ENCODE results near the gene PTCD1.

PTCD1 gene

DNA sequence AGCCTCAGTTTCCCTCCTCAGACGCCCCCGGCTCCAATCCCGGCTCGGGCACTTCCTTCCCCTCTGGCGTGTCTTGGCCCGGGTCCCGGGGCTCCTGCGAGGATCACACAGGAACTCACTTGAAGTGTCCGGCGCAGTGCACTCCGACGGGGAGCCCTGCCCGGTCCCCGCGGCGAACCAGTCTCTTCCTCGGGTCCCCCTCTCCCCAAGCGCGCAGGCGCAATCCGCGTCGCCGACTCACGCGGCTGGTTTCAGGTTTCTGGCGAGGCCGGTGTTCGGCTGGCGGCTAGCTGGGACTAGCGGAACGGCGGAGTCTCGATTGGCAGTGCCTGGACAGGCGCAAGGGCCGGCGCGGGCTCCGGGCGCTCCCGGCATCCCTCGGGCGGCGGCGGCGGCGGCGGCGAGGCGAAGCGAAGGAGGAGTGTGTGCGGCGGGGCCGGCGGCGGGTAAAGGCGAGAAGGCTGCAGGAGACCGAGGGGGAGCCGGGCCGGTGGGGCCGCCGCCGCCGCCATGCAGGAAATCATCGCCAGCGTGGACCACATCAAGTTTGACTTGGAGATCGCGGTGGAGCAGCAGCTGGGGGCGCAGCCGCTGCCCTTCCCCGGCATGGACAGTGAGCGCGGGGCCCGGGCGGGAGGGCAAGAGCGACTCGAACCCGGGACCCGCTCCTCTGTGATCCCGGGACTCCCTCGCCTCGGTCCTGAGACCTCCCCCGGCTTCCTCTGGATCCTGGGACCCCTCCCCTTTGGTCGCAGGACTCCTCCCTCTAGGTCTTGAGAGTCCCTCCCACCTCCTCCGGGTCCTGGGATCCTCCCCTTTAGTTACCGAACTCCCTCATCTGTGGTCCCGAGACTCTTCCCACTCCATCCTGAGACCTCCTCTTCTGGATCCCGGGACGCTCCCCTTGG is at the start of gene PTCD1, which contains the start of gene CPSF4:
PTCD1 (minus strand) TSS at position 226 of the 908 bp plus-strand sequence. CDS start 3,556 bp downstream, outside the sequence.
CPSF4 (plus strand) TSS at position 371 of the 908 bp plus-strand sequence; CDS start at position 511, 140 bp downstream.
- peak within 1 kb of the TSS; percentile 98 for H3K27ac Mint-ChIP-seq (ENCODE audit: low read depth)
- ATAC-seq (replicated peaks; ENCODE audit: extremely low read depth, poor library complexity, severe bottlenecking) (peak; percentile 76), DNase-seq (ENCODE audit: low spot score in 2 of 2) (peak; percentile 74 to 76)
- H3K9me3 Mint-ChIP-seq, result no peaks in the 10 kb centered on the region
- H3K4me1 Mint-ChIP-seq, result peaks cover 41% of the 10 kb centered on the region
- H3K27me3 Mint-ChIP-seq, result no peaks in the 10 kb centered on the region
- peak within 1 kb of the TSS; percentile 99 for H3K4me3 Mint-ChIP-seq
- peaks cover 18% of the 10 kb centered on the region for H3K36me3 Mint-ChIP-seq (ENCODE audit: insufficient read depth)

- no peak for ATAC-seq (replicated peaks; ENCODE audit: extremely low read depth, poor library complexity, severe bottlenecking)
- Mint-ChIP-seq H3K27ac (ENCODE audit: low read depth) (no peak overlapping the region), H3K4me3 (no peak overlapping the region)
Observed at GRCh38 chr7:99485094-99485493, 46.5 kb upstream of the PTCD1 start.

DNA sequence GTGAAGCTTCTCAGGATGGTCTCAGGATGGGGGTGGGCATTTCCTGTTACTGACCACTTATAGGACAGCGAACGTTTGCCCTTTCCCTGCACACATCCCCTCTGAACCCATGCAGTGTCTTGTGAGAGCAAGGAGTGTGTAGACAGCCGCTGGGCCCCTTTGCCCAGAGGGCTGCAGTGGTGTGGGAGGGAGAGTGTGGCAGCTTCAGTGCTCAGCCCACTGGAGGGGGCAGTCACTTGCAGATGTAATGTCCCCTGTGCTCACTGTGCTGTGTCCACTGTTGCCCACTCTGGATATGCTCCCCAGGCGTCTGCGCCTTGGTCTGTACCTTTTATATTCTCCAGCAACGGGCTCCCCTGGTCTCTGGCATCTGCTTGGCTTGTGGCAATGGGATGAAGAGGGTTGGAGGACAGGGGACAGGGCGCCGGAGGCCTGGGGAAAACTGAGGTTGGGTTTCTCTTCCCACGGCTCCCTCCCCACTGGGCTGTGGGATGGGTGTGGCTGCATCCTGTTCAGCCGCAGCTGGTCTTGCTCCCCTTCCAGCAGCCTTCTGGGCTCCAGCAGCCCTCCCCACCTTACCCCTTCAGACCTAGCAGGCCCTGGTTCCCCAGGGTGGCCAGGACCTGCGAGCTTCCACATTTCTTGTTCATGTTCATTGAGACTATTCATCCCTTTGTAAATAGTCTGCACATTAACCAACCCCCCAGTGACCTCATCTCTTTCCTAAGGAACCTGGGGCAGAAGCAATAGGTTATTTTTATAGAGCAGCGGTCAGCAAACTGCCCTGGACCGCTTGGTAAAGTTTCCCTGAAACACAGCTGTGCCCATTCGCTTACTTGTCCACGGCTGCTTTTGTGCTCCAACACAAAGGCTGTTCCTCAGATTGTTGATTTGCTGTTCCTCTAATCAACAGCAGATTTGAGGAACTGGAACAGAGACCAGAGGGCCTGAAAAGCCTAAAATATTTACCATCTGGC is 40.2 kb upstream of the PTCD1 start:
- Mint-ChIP-seq H3K4me3 (peak overlapping the region; percentile 40), H3K9me3 (no peaks in the 10 kb centered on the region), H3K27ac (ENCODE audit: low read depth) (peak overlapping the region; percentile 72), H3K4me1 (peaks cover 22% of the 10 kb centered on the region), H3K36me3 (ENCODE audit: insufficient read depth) (peaks cover 22% of the 10 kb centered on the region), H3K27me3 (no peaks in the 10 kb centered on the region)
- ATAC-seq (replicated peaks; ENCODE audit: extremely low read depth, poor library complexity, severe bottlenecking) (no peak), DNase-seq (ENCODE audit: low spot score in 2 of 2) (no peak)

More at GRCh38 chr7:99485094-99485493, 46.5 kb upstream of the PTCD1 start:
- H3K4me1 Mint-ChIP-seq, result peaks cover 6% of the 10 kb centered on the region
- H3K9me3 Mint-ChIP-seq, result no peaks in the 10 kb centered on the region
- no peak for DNase-seq (ENCODE audit: low spot score in 2 of 2)
- peaks cover 25% of the 10 kb centered on the region for H3K36me3 Mint-ChIP-seq (ENCODE audit: insufficient read depth)
- H3K27me3 Mint-ChIP-seq, result no peaks in the 10 kb centered on the region

DNA sequence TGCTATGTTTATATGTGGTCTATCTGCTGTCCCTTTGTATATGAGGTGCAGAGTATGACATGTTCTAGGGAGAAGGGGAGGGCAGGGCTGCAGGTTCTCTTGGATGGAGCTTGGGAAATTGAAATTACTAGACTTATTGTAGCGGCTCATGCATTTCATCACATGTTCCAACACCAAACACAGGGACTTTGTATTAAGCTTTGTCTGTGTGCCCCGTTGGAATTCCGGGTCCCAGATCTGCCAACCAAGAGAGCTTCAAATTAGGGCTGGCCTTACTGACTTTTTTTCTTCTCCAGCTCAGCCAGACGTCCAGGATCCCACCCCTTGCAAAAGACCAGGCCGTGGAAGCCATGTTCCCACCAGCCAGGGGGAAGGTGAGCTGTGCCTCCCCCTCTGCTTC is 37.5 kb upstream of the PTCD1 start:
- Mint-ChIP-seq H3K4me1 (peaks cover 40% of the 10 kb centered on the region), H3K27me3 (no peaks in the 10 kb centered on the region), H3K9me3 (no peaks in the 10 kb centered on the region), H3K27ac (ENCODE audit: low read depth) (no peak overlapping the region), H3K4me3 (no peak overlapping the region), H3K36me3 (ENCODE audit: insufficient read depth) (peaks cover 21% of the 10 kb centered on the region)
- no peak for DNase-seq (ENCODE audit: low spot score in 2 of 2)
- no peak for ATAC-seq (replicated peaks; ENCODE audit: extremely low read depth, poor library complexity, severe bottlenecking)

DNA sequence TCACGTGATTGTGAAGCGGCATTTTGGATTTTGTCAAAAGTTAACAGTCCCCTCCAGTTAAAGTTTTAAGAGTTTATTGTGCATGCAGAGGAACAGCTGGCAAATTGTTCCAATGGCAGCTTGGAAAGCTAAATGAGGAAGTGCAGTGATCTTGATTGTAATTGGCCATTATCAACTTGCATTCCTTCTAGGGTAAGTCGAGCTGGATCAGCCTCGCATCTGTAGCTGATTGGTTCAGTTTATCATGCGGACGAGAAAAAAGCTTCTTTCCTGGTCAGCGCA is 34.7 kb upstream of the PTCD1 start:
- Mint-ChIP-seq H3K9me3 (no peaks in the 10 kb centered on the region), H3K4me3 (peak overlapping the region; percentile 96), H3K4me1 (peaks cover 28% of the 10 kb centered on the region), H3K36me3 (ENCODE audit: insufficient read depth) (peaks cover 16% of the 10 kb centered on the region), H3K27ac (ENCODE audit: low read depth) (peak overlapping the region; percentile 90), H3K27me3 (no peaks in the 10 kb centered on the region)
- no peak for ATAC-seq (replicated peaks; ENCODE audit: extremely low read depth, poor library complexity, severe bottlenecking)
- DNase-seq (ENCODE audit: low spot score in 2 of 2), result no peak

GRCh38 chr7:99472561-99473314 is 34.1 kb upstream of the PTCD1 start, which contains the start of gene ZNF789:
TSS of gene ZNF789 (plus strand) at chr7:99472890. CDS start at chr7:99476457, 3,567 bp downstream.
- no peaks in the 10 kb centered on the region for H3K27me3 Mint-ChIP-seq
- peaks cover 15% of the 10 kb centered on the region for H3K36me3 Mint-ChIP-seq (ENCODE audit: insufficient read depth)
- DNase-seq (ENCODE audit: low spot score in 2 of 2), result peak; percentile 90 to 95
- peak within 1 kb of the TSS; percentile 96 for H3K4me3 Mint-ChIP-seq
- H3K4me1 Mint-ChIP-seq, result peaks cover 24% of the 10 kb centered on the region
- H3K9me3 Mint-ChIP-seq, result no peaks in the 10 kb centered on the region
- ATAC-seq (replicated peaks; ENCODE audit: extremely low read depth, poor library complexity, severe bottlenecking), result peak; percentile 98
- peak within 1 kb of the TSS; percentile 90 for H3K27ac Mint-ChIP-seq (ENCODE audit: low read depth)

DNA sequence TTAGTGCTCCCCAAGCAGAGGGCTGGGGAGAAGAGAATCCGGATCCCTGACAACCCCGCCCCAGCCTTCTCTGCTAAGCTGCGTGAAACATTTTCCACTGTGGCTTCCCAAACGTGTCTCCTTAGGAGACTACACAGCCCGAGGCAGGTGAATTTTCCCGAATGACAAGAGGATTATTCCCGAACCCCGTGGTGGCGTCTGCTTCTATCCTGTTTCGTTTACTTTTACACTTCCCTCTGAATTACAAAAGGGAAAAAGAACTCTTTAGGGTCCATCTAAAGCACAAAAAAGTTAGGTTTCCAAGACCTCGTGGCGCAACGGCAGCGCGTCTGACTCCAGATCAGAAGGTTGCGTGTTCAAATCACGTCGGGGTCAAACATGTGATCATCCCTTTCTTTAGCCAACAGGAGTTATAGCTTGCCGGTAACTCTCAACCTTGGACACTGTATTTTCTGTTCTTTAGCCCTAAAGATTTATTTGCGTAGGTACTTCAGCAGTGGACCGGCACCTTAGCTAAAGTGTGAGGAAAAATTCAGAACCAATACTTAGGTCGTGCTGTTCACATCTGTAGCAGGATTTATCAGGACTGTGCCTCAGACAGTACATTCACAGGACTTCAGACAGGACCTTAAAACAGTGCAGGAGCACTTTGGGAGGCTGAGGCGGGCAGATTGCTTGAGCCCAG is 30.9 kb upstream of the PTCD1 start:
- Mint-ChIP-seq H3K4me1 (peaks cover 37% of the 10 kb centered on the region), H3K36me3 (ENCODE audit: insufficient read depth) (peaks cover 22% of the 10 kb centered on the region), H3K27ac (ENCODE audit: low read depth) (no peak overlapping the region), H3K27me3 (no peaks in the 10 kb centered on the region), H3K4me3 (no peak overlapping the region), H3K9me3 (no peaks in the 10 kb centered on the region)
- DNase-seq (ENCODE audit: low spot score in 2 of 2), result no peak
- ATAC-seq (replicated peaks; ENCODE audit: extremely low read depth, poor library complexity, severe bottlenecking), result no peak

- no peak for DNase-seq (ENCODE audit: low spot score in 2 of 2)
- Mint-ChIP-seq H3K9me3 (no peaks in the 10 kb centered on the region), H3K36me3 (ENCODE audit: insufficient read depth) (peaks cover 24% of the 10 kb centered on the region), H3K27ac (ENCODE audit: low read depth) (no peak overlapping the region), H3K4me1 (peaks cover 45% of the 10 kb centered on the region), H3K4me3 (peak overlapping the region; percentile 13), H3K27me3 (no peaks in the 10 kb centered on the region)
- no peak for ATAC-seq (replicated peaks; ENCODE audit: extremely low read depth, poor library complexity, severe bottlenecking)
Observed at GRCh38 chr7:99468336-99468918, 29.8 kb upstream of the PTCD1 start.

GRCh38 chr7:99465421-99465768 is 26.8 kb upstream of the PTCD1 start:
- Mint-ChIP-seq H3K27me3 (no peaks in the 10 kb centered on the region), H3K27ac (ENCODE audit: low read depth) (peak overlapping the region; percentile 80), H3K4me3 (peak overlapping the region; percentile 86), H3K9me3 (no peaks in the 10 kb centered on the region), H3K36me3 (ENCODE audit: insufficient read depth) (peaks cover 10% of the 10 kb centered on the region), H3K4me1 (peaks cover 36% of the 10 kb centered on the region)
- DNase-seq (ENCODE audit: low spot score in 2 of 2) (no peak), ATAC-seq (replicated peaks; ENCODE audit: extremely low read depth, poor library complexity, severe bottlenecking) (no peak)

DNA sequence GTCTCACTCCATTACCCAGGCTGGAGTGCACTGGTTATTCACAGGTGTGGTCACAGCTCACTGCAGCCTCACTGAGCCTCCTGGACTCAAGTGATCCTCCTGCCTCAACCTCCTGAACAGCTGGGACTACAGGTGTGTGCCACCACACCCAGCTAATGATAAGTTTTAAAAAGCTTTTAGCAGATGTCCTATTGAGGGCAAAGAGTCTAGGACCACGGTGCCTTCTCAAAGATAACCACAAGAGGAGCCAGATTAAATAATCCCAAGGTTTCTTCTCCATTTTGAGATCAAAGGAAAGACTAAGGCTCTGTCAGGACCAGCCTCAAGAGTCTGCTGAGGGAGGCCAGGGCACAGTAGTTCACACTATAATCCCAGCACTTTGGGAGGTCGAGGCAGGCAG is 22.6 kb upstream of the PTCD1 start:
- Mint-ChIP-seq H3K9me3 (no peaks in the 10 kb centered on the region), H3K27me3 (no peaks in the 10 kb centered on the region), H3K36me3 (ENCODE audit: insufficient read depth) (peaks cover 17% of the 10 kb centered on the region), H3K27ac (ENCODE audit: low read depth) (no peak overlapping the region), H3K4me3 (no peak overlapping the region), H3K4me1 (peaks cover 42% of the 10 kb centered on the region)
- no peak for ATAC-seq (replicated peaks; ENCODE audit: extremely low read depth, poor library complexity, severe bottlenecking)
- DNase-seq (ENCODE audit: low spot score in 2 of 2), result no peak

DNA sequence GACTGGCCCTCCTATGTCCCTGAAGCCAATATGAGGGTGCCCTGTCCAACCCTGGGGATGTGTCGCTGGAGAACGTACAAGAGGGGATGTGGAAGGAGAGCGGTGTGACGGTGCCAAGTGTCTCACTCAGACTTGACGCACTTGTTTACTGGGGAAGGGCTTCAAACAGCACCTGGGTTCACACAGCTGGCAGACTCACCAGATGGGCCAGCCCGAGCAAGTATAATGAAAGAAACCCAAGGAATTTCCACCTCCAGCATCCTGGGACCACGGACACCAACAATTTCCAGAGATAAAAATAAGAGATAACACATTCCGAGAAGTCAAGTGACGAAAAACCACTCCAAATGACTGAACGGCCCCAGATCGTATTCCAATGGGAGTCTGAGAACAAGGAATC is 22.1 kb upstream of the PTCD1 start:
- Mint-ChIP-seq H3K27ac (ENCODE audit: low read depth) (peak overlapping the region; percentile 35), H3K36me3 (ENCODE audit: insufficient read depth) (peaks cover 15% of the 10 kb centered on the region)
- DNase-seq (ENCODE audit: low spot score in 2 of 2), result no peak

More for the DNA sequence above, 22.1 kb upstream of the PTCD1 start:
- Mint-ChIP-seq H3K4me3 (no peak overlapping the region), H3K9me3 (no peaks in the 10 kb centered on the region), H3K27me3 (no peaks in the 10 kb centered on the region), H3K4me1 (peaks cover 36% of the 10 kb centered on the region)
- no peak for ATAC-seq (replicated peaks; ENCODE audit: extremely low read depth, poor library complexity, severe bottlenecking)
